Fibroblast of skin of left quadriceps (primary cell): ENCODE measurements around the gene KLHL21.

Source experiments
- DNase-seq, 2 experiments: peaks; one replicate each; pipeline ENCODE4 v3.0.0-alpha.2; 2013; ENCODE audit warnings: low read depth in 2 of 2

The KLHL21 gene

DNA sequence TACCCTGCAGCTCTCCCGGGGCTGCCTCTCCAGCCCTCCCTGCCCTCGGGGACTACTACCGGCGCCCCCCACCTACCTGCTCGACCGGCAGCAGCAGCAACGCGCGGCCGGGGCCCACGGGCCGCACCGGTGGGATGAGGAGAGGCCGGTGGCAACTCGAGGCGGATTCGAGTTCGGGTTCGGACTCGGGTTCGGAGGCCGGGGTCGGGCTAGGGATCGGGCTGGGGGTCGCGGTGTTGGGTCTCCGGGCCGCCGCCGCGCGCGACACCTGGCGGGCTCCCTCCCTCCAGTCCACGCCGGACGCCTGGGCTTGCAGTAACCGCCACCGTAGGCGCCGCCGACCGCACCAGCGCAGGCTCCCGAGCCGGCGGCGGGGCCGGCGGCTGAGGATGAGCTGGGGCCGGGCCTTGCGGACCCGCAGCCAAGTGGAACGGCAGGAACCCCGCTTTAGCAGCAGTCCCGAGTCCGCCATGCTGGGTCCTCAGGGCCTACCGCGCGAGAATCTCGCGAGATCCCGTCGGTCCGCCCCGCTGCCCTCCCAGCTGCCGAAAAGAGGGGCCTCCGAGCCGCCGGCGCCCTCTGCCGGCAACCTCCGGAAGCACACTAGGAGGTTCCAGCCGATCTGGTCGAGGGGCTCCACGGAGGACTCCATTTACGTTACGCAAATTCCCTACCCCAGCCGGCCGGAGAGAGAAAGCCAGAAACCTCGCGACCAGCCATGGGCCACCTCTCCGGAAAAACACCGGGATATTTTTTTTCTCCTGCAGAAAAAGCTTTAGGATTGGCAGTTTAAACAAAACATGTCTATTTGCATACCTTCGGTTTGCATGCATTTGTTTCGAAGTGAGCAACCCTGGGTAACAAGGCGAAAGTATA lies 48.4 kb downstream of the KLHL21 start, which contains the start of gene NOL9:
Gene NOL9, minus strand, starts transcription at position 483 of the 876 bp plus-strand sequence. Its CDS starts 11 bp downstream, at position 472.
- peak; percentile 78 to 79 for DNase-seq

DNA sequence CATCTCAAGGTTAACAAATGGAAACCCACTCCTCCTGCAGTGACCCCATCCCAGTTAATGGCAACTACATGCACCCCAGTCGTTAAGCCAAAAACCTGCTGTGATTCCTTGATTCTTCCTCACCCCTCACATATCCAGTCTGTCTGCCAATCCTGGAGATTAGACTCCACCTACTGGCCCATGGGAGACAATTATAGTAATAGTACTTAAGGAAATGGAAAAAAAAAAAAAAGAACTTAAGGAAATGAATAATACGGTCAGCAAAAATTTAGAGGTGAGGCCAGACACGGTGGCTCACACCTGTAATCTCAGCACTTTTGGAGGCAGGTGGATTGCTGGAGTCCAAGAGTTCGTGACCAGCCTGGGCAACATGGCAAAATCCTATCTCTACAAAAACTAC lies 55.4 kb downstream of the KLHL21 start:
- no peak for DNase-seq

DNA sequence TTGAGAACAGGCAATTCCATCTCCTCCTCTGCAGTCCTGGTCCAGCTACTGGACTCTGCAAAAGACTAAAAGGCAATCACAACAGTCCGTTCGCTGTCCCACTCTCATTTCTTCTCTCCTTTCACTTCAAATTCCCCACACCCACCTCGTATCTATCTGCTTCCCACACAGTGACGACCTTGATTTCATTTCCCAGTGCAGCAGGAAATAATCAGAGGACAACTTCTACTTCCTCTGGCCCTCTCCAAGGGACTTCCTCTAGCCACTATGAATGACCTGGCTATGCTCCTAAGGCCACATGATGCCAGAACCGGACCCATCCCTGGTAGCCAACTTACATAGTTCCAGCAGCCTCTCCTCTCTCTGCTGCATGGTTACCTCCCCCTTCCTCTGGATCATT lies 56.3 kb downstream of the KLHL21 start:
- DNase-seq: no peak

DNA sequence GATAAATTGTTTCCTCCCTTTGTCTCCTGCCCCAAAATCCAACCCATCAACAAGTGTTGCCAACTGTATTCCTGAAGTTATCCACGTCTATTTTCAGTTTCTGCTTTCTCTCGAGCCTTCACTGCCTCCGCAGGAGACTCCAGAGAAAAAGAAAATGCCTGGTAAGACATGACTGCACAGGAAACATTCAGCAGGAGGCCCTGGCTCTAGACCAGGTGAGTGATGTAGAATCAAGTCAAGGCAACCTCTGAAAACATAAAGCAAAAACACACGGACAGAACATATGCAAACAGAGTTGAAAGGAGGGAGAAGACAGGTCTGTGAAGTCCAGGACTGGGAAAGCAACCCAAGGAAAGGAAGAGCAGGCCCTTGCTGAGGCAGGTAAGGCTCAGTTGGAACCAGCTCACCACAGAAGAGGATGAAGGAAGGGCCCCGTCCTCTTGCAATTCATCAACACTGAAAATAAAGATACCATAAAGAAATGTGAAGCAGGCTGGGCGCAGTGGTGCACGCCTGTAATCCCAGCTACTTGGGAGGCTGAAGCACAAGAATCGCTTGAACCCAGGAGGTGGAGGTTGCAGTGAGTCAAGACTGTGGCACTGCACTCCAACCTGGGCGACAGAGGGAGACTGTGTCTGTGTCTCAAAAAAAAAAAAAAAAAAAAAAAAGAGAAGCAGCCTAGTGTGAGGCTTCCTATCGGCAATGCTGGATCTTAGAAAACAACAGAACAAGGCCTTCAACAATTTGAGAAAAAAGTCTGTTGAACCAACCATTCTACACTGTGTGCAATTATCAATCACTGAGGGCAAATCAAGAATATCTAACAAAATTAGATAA lies 57.2 kb downstream of the KLHL21 start:
- no peak for DNase-seq

DNA sequence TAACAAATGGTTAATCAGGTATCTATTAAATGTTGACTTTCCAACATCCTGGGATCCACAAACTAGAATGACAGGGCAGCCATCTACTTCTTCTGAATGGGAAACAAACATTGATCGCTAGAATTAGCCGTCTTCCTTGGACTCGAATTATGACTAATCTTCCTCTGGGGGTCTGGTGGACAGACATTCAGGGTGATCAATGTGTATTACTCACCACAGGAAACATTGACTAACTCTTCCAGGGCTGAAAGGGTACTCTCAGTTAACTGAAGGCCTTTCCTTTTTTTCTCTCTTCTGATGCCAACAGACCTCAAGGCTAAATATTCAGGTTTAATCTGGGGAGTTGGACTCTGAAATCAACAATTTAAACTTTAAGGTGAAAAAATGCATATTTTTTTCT lies 57.8 kb downstream of the KLHL21 start:
- DNase-seq: no peak
